WI38 (cell line): ENCODE data around the gene PPP1R14C.

Source experiments
- H3K4me3 ChIP-seq: 2 replicates; pipeline ENCODE4 v1.5.1; 2011; ENCODE audit warnings: low read depth, mild to moderate bottlenecking, control low read depth, low read length
- CTCF ChIP-seq: IDR thresholded peaks from 2 replicates; pipeline ENCODE4 v1.5.1; 2012; ENCODE audit warnings: low read depth, mild to moderate bottlenecking, control low read depth, low read length

PPP1R14C gene

GRCh38 chr6:150297327-150298029, 154.6 kb downstream of the PPP1R14C start:
- TF ChIP-seq CTCF: no peak
- no peak overlapping the region for H3K4me3 ChIP-seq

- TF ChIP-seq CTCF: no peak
Observed at GRCh38 chr6:150298030-150298380, 155.2 kb downstream of the PPP1R14C start.

GRCh38 chr6:150298676-150299075, 155.8 kb downstream of the PPP1R14C start:
- no peak for TF ChIP-seq CTCF
- no peak overlapping the region for H3K4me3 ChIP-seq

More at GRCh38 chr6:150298030-150298380, 155.2 kb downstream of the PPP1R14C start:
- H3K4me3 ChIP-seq: no peak overlapping the region
